Measurements from ENCODE around the gene OR5C1. TPM values are rescaled to one million over a fixed set of nuclear protein-coding genes. Genes with fewer than 3 reads are reported as not detected.

The OR5C1 gene
- total RNA-seq, 1 experiment from 2014 or later = not detected

DNA sequence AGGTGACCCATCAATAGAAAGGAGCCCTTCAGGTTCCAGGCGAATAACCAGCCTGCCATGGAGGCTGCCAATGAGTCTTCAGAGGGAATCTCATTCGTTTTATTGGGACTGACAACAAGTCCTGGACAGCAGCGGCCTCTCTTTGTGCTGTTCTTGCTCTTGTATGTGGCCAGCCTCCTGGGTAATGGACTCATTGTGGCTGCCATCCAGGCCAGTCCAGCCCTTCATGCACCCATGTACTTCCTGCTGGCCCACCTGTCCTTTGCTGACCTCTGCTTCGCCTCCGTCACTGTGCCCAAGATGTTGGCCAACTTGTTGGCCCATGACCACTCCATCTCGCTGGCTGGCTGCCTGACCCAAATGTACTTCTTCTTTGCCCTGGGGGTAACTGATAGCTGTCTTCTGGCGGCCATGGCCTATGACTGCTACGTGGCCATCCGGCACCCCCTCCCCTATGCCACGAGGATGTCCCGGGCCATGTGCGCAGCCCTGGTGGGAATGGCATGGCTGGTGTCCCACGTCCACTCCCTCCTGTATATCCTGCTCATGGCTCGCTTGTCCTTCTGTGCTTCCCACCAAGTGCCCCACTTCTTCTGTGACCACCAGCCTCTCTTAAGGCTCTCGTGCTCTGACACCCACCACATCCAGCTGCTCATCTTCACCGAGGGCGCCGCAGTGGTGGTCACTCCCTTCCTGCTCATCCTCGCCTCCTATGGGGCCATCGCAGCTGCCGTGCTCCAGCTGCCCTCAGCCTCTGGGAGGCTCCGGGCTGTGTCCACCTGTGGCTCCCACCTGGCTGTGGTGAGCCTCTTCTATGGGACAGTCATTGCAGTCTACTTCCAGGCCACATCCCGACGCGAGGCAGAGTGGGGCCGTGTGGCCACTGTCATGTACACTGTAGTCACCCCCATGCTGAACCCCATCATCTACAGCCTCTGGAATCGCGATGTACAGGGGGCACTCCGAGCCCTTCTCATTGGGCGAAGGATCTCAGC lies 11.6 kb downstream of the OR5C1 start, which contains the start of gene OR1K1:
OR1K1 (plus strand) TSS at position 58 of the 995 bp plus-strand sequence; CDS start at position 58, 0 bp downstream.
- Histone ChIP-seq H3K27ac (ENCODE audit: low read length) (no peak within 1 kb of the TSS), H3K27me3 (ENCODE audit: control insufficient read depth, insufficient read depth, low read length) (no peaks in the 10 kb centered on the region), H3K36me3 (ENCODE audit: control insufficient read depth, insufficient read depth, low read length) (no peaks in the 10 kb centered on the region), H3K4me3 (ENCODE audit: low read depth in 2 of 2, low read length in 2 of 2) (no peak within 1 kb of the TSS), H3K4me1 (ENCODE audit: control insufficient read depth, insufficient read depth, low read length) (no peaks in the 10 kb centered on the region), H3K9me3 (ENCODE audit: control insufficient read depth, insufficient read depth, low read depth, low read length) (no peaks in the 10 kb centered on the region)
- intact Hi-C loops (cut with micrococcal nuclease; ENCODE audit: unreplicated experiment) (no loop called here), in situ Hi-C loops (cut with HindIII; ENCODE audit: low pct_unique_long_range_greater_than_20kb, low sequenced_read_pairs) (no loop called here)
- ATAC-seq = no peak
- TF ChIP-seq SIN3A (IDR thresholded peaks at IDR 0.05; ENCODE audit: borderline replicate concordance, insufficient read depth, low read depth, low read length) (no peak), TCF7L2 (IDR thresholded peaks at IDR 0.05; ENCODE audit: low read depth, low read length) (no peak), POLR2AphosphoS5 (IDR thresholded peaks at IDR 0.05; ENCODE audit: low read depth, low read length) (no peak)
- TF ChIP-seq, protein P1, sequence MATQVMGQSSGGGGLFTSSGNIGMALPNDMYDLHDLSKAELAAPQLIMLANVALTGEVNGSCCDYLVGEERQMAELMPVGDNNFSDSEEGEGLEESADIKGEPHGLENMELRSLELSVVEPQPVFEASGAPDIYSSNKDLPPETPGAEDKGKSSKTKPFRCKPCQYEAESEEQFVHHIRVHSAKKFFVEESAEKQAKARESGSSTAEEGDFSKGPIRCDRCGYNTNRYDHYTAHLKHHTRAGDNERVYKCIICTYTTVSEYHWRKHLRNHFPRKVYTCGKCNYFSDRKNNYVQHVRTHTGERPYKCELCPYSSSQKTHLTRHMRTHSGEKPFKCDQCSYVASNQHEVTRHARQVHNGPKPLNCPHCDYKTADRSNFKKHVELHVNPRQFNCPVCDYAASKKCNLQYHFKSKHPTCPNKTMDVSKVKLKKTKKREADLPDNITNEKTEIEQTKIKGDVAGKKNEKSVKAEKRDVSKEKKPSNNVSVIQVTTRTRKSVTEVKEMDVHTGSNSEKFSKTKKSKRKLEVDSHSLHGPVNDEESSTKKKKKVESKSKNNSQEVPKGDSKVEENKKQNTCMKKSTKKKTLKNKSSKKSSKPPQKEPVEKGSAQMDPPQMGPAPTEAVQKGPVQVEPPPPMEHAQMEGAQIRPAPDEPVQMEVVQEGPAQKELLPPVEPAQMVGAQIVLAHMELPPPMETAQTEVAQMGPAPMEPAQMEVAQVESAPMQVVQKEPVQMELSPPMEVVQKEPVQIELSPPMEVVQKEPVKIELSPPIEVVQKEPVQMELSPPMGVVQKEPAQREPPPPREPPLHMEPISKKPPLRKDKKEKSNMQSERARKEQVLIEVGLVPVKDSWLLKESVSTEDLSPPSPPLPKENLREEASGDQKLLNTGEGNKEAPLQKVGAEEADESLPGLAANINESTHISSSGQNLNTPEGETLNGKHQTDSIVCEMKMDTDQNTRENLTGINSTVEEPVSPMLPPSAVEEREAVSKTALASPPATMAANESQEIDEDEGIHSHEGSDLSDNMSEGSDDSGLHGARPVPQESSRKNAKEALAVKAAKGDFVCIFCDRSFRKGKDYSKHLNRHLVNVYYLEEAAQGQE (IDR thresholded peaks at IDR 0.05; ENCODE audit: insufficient read depth in 1 of 2, low read depth in 2 of 2, low read length in 1 of 2) = no peak
- TF ChIP-seq, protein P2, sequence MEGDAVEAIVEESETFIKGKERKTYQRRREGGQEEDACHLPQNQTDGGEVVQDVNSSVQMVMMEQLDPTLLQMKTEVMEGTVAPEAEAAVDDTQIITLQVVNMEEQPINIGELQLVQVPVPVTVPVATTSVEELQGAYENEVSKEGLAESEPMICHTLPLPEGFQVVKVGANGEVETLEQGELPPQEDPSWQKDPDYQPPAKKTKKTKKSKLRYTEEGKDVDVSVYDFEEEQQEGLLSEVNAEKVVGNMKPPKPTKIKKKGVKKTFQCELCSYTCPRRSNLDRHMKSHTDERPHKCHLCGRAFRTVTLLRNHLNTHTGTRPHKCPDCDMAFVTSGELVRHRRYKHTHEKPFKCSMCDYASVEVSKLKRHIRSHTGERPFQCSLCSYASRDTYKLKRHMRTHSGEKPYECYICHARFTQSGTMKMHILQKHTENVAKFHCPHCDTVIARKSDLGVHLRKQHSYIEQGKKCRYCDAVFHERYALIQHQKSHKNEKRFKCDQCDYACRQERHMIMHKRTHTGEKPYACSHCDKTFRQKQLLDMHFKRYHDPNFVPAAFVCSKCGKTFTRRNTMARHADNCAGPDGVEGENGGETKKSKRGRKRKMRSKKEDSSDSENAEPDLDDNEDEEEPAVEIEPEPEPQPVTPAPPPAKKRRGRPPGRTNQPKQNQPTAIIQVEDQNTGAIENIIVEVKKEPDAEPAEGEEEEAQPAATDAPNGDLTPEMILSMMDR (IDR thresholded peaks at IDR 0.05) = no peak
- POLR2A ChIA-PET = no interaction called here
- CTCF ChIA-PET = no interaction called here
- BruUV-seq (replicated peaks) = no TSS peak
- DNase-seq (ENCODE audit: low read depth, low spot score) = no peak

DNA sequence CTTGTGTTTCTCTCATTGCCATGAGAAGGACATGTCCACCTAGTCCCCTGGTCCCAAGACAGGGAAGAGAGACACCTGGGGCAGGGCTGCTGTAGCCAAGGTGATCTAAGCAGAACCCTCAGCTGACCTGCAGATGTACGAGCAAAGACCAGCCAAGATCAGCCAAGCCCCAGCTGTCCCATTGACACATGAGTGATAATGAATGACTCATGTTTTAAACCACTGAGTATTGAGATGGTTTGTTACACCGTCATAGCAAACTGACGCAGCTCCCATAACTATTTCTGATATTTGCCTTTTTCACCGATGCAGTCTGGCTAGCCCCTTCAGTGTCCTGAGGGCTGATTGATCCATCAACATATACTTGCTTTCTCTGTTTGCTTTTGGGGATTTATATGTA lies 17.9 kb downstream of the OR5C1 start:
- in situ Hi-C loops (cut with HindIII; ENCODE audit: low pct_unique_long_range_greater_than_20kb, low sequenced_read_pairs) = no loop called here
- TF ChIP-seq POLR2AphosphoS5 (IDR thresholded peaks at IDR 0.05; ENCODE audit: low read depth, low read length) (no peak), TCF7L2 (IDR thresholded peaks at IDR 0.05; ENCODE audit: low read depth, low read length) (no peak), SIN3A (IDR thresholded peaks at IDR 0.05; ENCODE audit: borderline replicate concordance, insufficient read depth, low read depth, low read length) (no peak)
- TF ChIP-seq, protein P2 (IDR thresholded peaks at IDR 0.05) = no peak
- TF ChIP-seq, protein P1 (IDR thresholded peaks at IDR 0.05; ENCODE audit: insufficient read depth in 1 of 2, low read depth in 2 of 2, low read length in 1 of 2) = no peak
- DNase-seq (ENCODE audit: low read depth, low spot score) = no peak
- ATAC-seq = no peak
- no peaks in the 10 kb centered on the region for H3K27me3 ChIP-seq (ENCODE audit: control insufficient read depth, insufficient read depth, low read length)
- no peaks in the 10 kb centered on the region for H3K9me3 ChIP-seq (ENCODE audit: control insufficient read depth, insufficient read depth, low read depth, low read length)
- H3K36me3 ChIP-seq (ENCODE audit: control insufficient read depth, insufficient read depth, low read length) = no peaks in the 10 kb centered on the region
- H3K4me3 ChIP-seq (ENCODE audit: low read depth in 2 of 2, low read length in 2 of 2) = no peak overlapping the region
- ChIA-PET POLR2A (no interaction called here), CTCF (no interaction called here)
- intact Hi-C loops (cut with micrococcal nuclease; ENCODE audit: unreplicated experiment) = no loop called here
- H3K4me1 ChIP-seq (ENCODE audit: control insufficient read depth, insufficient read depth, low read length) = no peaks in the 10 kb centered on the region
- H3K27ac ChIP-seq (ENCODE audit: low read length) = no peak overlapping the region
- no TSS peak for BruUV-seq (replicated peaks)
